NCI-H82 treated with DMSO at 0.1 percent for 48 hours (cell line): ENCODE data around the gene EMC8.
"Not testable (repeated sequence)": the region's sequence is repeated elsewhere in the genome, so short reads cannot be mapped to it uniquely, and the experiment has no call there.

Source experiments
- DNase-seq: peaks from one replicate; lab custom pipeline; 2025; ENCODE audit not compliant: unreplicated experiment; lab: John Stamatoyannopoulos, UW

The EMC8 gene

GRCh38 chr16:85799497-85800320, at the start of gene EMC8, which contains the start of gene COX4I1:
Gene EMC8 (minus strand): TSS chr16:85799544. CDS start chr16:85799295, 249 bp downstream.
Gene COX4I1 (plus strand): TSS chr16:85799695. CDS start chr16:85801206, 1,511 bp downstream.
- peak; percentile 59 for DNase-seq

- DNase-seq: no peak
Observed at GRCh38 chr16:85848986-85849385, 49.6 kb upstream of the EMC8 start.

GRCh38 chr16:85847681-85848601, 48.6 kb upstream of the EMC8 start:
- DNase-seq: no peak

GRCh38 chr16:85847036-85847435, 47.7 kb upstream of the EMC8 start:
- DNase-seq: no peak

GRCh38 chr16:85846461-85846860, 47.1 kb upstream of the EMC8 start:
- no peak for DNase-seq

GRCh38 chr16:85845266-85845665, 45.9 kb upstream of the EMC8 start:
- no peak for DNase-seq

GRCh38 chr16:85844786-85845185, 45.4 kb upstream of the EMC8 start:
- no peak for DNase-seq

- DNase-seq: no peak
Observed at GRCh38 chr16:85844169-85844481, 44.8 kb upstream of the EMC8 start.

- DNase-seq: no peak
Observed at GRCh38 chr16:85843471-85844168, 44.3 kb upstream of the EMC8 start.

GRCh38 chr16:85842848-85843247, 43.5 kb upstream of the EMC8 start:
- no peak for DNase-seq

- DNase-seq: no peak
Observed at GRCh38 chr16:85842435-85842834, 43.1 kb upstream of the EMC8 start.

GRCh38 chr16:85840801-85841200, 41.5 kb upstream of the EMC8 start:
- no peak for DNase-seq

GRCh38 chr16:85840395-85840794, 41.1 kb upstream of the EMC8 start:
- DNase-seq: no peak

- no peak for DNase-seq
Observed at GRCh38 chr16:85839681-85840240, 40.4 kb upstream of the EMC8 start.

- no peak for DNase-seq
Observed at GRCh38 chr16:85838876-85839585, 39.7 kb upstream of the EMC8 start.

GRCh38 chr16:85838381-85838780, 39.0 kb upstream of the EMC8 start:
- DNase-seq: no peak

- DNase-seq: not testable (repeated sequence)
Observed at GRCh38 chr16:85837654-85838053, 38.3 kb upstream of the EMC8 start.

GRCh38 chr16:85836706-85837582, 37.6 kb upstream of the EMC8 start:
- no peak for DNase-seq

GRCh38 chr16:85835956-85836705, 36.8 kb upstream of the EMC8 start:
- DNase-seq: no peak
